SJCRH30 (cell line): ENCODE data around the gene PDE8B. TPM values are rescaled to one million over a fixed set of nuclear protein-coding genes. Genes with fewer than 3 reads are reported as not detected.

Experiments
- DNase-seq, 2 experiments: peaks; one replicate each; pipeline ENCODE4 v3.0.0-alpha.2; 2015 to 2020
- H3K27ac ChIP-seq: fragments of 250-450 bp; sonication (Bioruptor Pico); 2 replicates; pipeline ENCODE4 v1.5.1; 2020; ENCODE audit warnings: mild to moderate bottlenecking, moderate library complexity
- H3K27me3 ChIP-seq: fragments of 250-450 bp; sonication (Bioruptor Pico); 2 replicates; pipeline ENCODE4 v1.5.1; 2020; ENCODE audit warnings: mild to moderate bottlenecking, moderate library complexity
- H3K36me3 ChIP-seq: fragments of 250-450 bp; sonication (Bioruptor Pico); 2 replicates; pipeline ENCODE4 v1.5.1; 2020; ENCODE audit warnings: mild to moderate bottlenecking, moderate library complexity
- H3K4me1 ChIP-seq: fragments of 250-450 bp; sonication (Bioruptor Pico); 2 replicates; pipeline ENCODE4 v1.5.1; 2020; ENCODE audit warnings: mild to moderate bottlenecking, moderate library complexity
- H3K4me3 ChIP-seq: fragments of 250-450 bp; sonication (Bioruptor Pico); 2 replicates; pipeline ENCODE4 v1.5.1; 2020; ENCODE audit warnings: mild to moderate bottlenecking, moderate library complexity
- H3K9me3 ChIP-seq: fragments of 250-450 bp; sonication (Bioruptor Pico); replicated peaks from 2 replicates; pipeline ENCODE4 v1.5.1; 2020; ENCODE audit warnings: mild to moderate bottlenecking, moderate library complexity
- total RNA-seq: library from RNA; depleted of rRNA; stranded (reverse); fragments of >200 nt; shearing (Covaris generic); gene quantifications from 2 replicates; pipeline ENCODE4 v1.2.3, GENCODE V29; 2014

Gene PDE8B
- total RNA-seq, 1 experiment from 2014 or later: 0.22 TPM

- no peak for DNase-seq
- H3K27me3 ChIP-seq: no peaks in the 10 kb centered on the region; the same call in 1 of the 2 replicates
- no peak overlapping the region for H3K27ac ChIP-seq
- no peaks in the 10 kb centered on the region for H3K36me3 ChIP-seq
- H3K9me3 ChIP-seq: no peaks in the 10 kb centered on the region
- H3K4me3 ChIP-seq: no peak overlapping the region
- H3K4me1 ChIP-seq: no peaks in the 10 kb centered on the region
Observed at GRCh38 chr5:77277759-77278158, 67.3 kb downstream of the PDE8B start.

- Histone ChIP-seq H3K9me3 (no peaks in the 10 kb centered on the region), H3K4me3 (no peak overlapping the region), H3K36me3 (no peaks in the 10 kb centered on the region), H3K27me3 (no peaks in the 10 kb centered on the region; the same call in 1 of the 2 replicates), H3K4me1 (no peaks in the 10 kb centered on the region), H3K27ac (no peak overlapping the region)
- no peak for DNase-seq
Observed at GRCh38 chr5:77280036-77280435, 69.6 kb downstream of the PDE8B start.

- Histone ChIP-seq H3K27me3 (no peaks in the 10 kb centered on the region; the same call in 1 of the 2 replicates), H3K27ac (no peak overlapping the region), H3K4me3 (no peak overlapping the region), H3K4me1 (no peaks in the 10 kb centered on the region), H3K9me3 (no peaks in the 10 kb centered on the region), H3K36me3 (no peaks in the 10 kb centered on the region)
- DNase-seq: no peak
Observed at GRCh38 chr5:77281969-77282336, 71.5 kb downstream of the PDE8B start.

- Histone ChIP-seq H3K4me3 (no peak overlapping the region), H3K36me3 (no peaks in the 10 kb centered on the region), H3K27me3 (no peaks in the 10 kb centered on the region; the same call in 1 of the 2 replicates), H3K27ac (no peak overlapping the region), H3K4me1 (no peaks in the 10 kb centered on the region), H3K9me3 (no peaks in the 10 kb centered on the region)
- DNase-seq: no peak
Observed at GRCh38 chr5:77282337-77283027, 72.0 kb downstream of the PDE8B start.

GRCh38 chr5:77285251-77285841 is 74.9 kb downstream of the PDE8B start:
- H3K4me1 ChIP-seq: no peaks in the 10 kb centered on the region
- no peaks in the 10 kb centered on the region for H3K9me3 ChIP-seq
- H3K27ac ChIP-seq: no peak overlapping the region
- no peak for DNase-seq
- no peaks in the 10 kb centered on the region; the same call in 1 of the 2 replicates for H3K27me3 ChIP-seq
- H3K36me3 ChIP-seq: no peaks in the 10 kb centered on the region
- no peak overlapping the region for H3K4me3 ChIP-seq

GRCh38 chr5:77292026-77292757 is 81.7 kb downstream of the PDE8B start:
- peaks cover 27% of the 10 kb centered on the region for H3K4me1 ChIP-seq
- no peak overlapping the region for H3K4me3 ChIP-seq
- H3K36me3 ChIP-seq: no peaks in the 10 kb centered on the region
- peak overlapping the region; percentile 82 for H3K27ac ChIP-seq
- peak; percentile 34 to 39 for DNase-seq
- H3K9me3 ChIP-seq: no peaks in the 10 kb centered on the region
- H3K27me3 ChIP-seq: no peaks in the 10 kb centered on the region

- Histone ChIP-seq H3K27me3 (no peaks in the 10 kb centered on the region), H3K4me1 (peaks cover 27% of the 10 kb centered on the region), H3K27ac (no peak overlapping the region), H3K36me3 (no peaks in the 10 kb centered on the region), H3K9me3 (no peaks in the 10 kb centered on the region), H3K4me3 (no peak overlapping the region)
- DNase-seq: no peak
Observed at GRCh38 chr5:77294185-77294584, 83.7 kb downstream of the PDE8B start.

- DNase-seq: no peak
- Histone ChIP-seq H3K4me1 (peaks cover 27% of the 10 kb centered on the region), H3K4me3 (no peak overlapping the region), H3K27ac (no peak overlapping the region), H3K9me3 (no peaks in the 10 kb centered on the region), H3K27me3 (no peaks in the 10 kb centered on the region), H3K36me3 (no peaks in the 10 kb centered on the region)
Observed at GRCh38 chr5:77295863-77296378, 85.4 kb downstream of the PDE8B start.

- no peak for DNase-seq
- H3K27ac ChIP-seq: no peak overlapping the region
- no peak overlapping the region for H3K4me3 ChIP-seq
- H3K9me3 ChIP-seq: no peaks in the 10 kb centered on the region
- no peaks in the 10 kb centered on the region for H3K36me3 ChIP-seq
- peaks cover 10% of the 10 kb centered on the region for H3K4me1 ChIP-seq
- H3K27me3 ChIP-seq: no peaks in the 10 kb centered on the region
Observed at GRCh38 chr5:77298146-77298545, 87.7 kb downstream of the PDE8B start.

GRCh38 chr5:77300451-77300850 is 90.0 kb downstream of the PDE8B start:
- Histone ChIP-seq H3K27ac (no peak overlapping the region), H3K36me3 (no peaks in the 10 kb centered on the region), H3K27me3 (no peaks in the 10 kb centered on the region), H3K9me3 (no peaks in the 10 kb centered on the region), H3K4me3 (no peak overlapping the region), H3K4me1 (no peaks in the 10 kb centered on the region)
- DNase-seq: no peak

GRCh38 chr5:77301447-77301883 is 91.0 kb downstream of the PDE8B start:
- no peaks in the 10 kb centered on the region for H3K4me1 ChIP-seq
- H3K36me3 ChIP-seq: no peaks in the 10 kb centered on the region
- H3K27me3 ChIP-seq: no peaks in the 10 kb centered on the region
- DNase-seq: no peak
- no peaks in the 10 kb centered on the region for H3K9me3 ChIP-seq
- H3K27ac ChIP-seq: no peak overlapping the region
- H3K4me3 ChIP-seq: no peak overlapping the region

- H3K9me3 ChIP-seq: no peaks in the 10 kb centered on the region
- DNase-seq: no peak
- H3K27me3 ChIP-seq: no peaks in the 10 kb centered on the region
- H3K36me3 ChIP-seq: no peaks in the 10 kb centered on the region
- H3K4me3 ChIP-seq: no peak overlapping the region
- no peaks in the 10 kb centered on the region for H3K4me1 ChIP-seq
- no peak overlapping the region for H3K27ac ChIP-seq
Observed at GRCh38 chr5:77302247-77302646, 91.8 kb downstream of the PDE8B start.

GRCh38 chr5:77302653-77303052 is 92.2 kb downstream of the PDE8B start:
- Histone ChIP-seq H3K27me3 (no peaks in the 10 kb centered on the region), H3K36me3 (no peaks in the 10 kb centered on the region), H3K4me1 (no peaks in the 10 kb centered on the region), H3K27ac (no peak overlapping the region), H3K4me3 (no peak overlapping the region), H3K9me3 (no peaks in the 10 kb centered on the region)
- DNase-seq: no peak

- DNase-seq: no peak
- no peaks in the 10 kb centered on the region for H3K4me1 ChIP-seq
- no peak overlapping the region for H3K27ac ChIP-seq
- no peaks in the 10 kb centered on the region for H3K27me3 ChIP-seq
- no peaks in the 10 kb centered on the region for H3K9me3 ChIP-seq
- no peak overlapping the region for H3K4me3 ChIP-seq
- no peaks in the 10 kb centered on the region for H3K36me3 ChIP-seq
Observed at GRCh38 chr5:77304388-77304787, 93.9 kb downstream of the PDE8B start.

- no peak for DNase-seq
- H3K9me3 ChIP-seq: no peaks in the 10 kb centered on the region
- no peaks in the 10 kb centered on the region for H3K36me3 ChIP-seq
- H3K4me1 ChIP-seq: no peaks in the 10 kb centered on the region
- H3K27ac ChIP-seq: no peak overlapping the region
- H3K4me3 ChIP-seq: no peak overlapping the region
- H3K27me3 ChIP-seq: no peaks in the 10 kb centered on the region
Observed at GRCh38 chr5:77305222-77305846, 94.9 kb downstream of the PDE8B start.
